ENCODE results near the gene ZNF397.

Gene ZNF397

GRCh38 chr18:35223797-35224196 lies 17.0 kb upstream of the ZNF397 start:
- ChIA-PET CTCF (interaction anchor here (1.4 kb wide), 1 partner anchor 198 kb away, joined by 3 read pairs; no protein-coding TSS in a partner anchor), POLR2A (no interaction called here)
- TF ChIP-seq, protein P1, sequence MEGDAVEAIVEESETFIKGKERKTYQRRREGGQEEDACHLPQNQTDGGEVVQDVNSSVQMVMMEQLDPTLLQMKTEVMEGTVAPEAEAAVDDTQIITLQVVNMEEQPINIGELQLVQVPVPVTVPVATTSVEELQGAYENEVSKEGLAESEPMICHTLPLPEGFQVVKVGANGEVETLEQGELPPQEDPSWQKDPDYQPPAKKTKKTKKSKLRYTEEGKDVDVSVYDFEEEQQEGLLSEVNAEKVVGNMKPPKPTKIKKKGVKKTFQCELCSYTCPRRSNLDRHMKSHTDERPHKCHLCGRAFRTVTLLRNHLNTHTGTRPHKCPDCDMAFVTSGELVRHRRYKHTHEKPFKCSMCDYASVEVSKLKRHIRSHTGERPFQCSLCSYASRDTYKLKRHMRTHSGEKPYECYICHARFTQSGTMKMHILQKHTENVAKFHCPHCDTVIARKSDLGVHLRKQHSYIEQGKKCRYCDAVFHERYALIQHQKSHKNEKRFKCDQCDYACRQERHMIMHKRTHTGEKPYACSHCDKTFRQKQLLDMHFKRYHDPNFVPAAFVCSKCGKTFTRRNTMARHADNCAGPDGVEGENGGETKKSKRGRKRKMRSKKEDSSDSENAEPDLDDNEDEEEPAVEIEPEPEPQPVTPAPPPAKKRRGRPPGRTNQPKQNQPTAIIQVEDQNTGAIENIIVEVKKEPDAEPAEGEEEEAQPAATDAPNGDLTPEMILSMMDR (IDR thresholded peaks at IDR 0.05; ENCODE audit: control extremely low read depth, extremely low read depth, low read depth, missing control alignments) = no peak
- no peak for DNase-seq (ENCODE audit: extremely low spot score)

DNA sequence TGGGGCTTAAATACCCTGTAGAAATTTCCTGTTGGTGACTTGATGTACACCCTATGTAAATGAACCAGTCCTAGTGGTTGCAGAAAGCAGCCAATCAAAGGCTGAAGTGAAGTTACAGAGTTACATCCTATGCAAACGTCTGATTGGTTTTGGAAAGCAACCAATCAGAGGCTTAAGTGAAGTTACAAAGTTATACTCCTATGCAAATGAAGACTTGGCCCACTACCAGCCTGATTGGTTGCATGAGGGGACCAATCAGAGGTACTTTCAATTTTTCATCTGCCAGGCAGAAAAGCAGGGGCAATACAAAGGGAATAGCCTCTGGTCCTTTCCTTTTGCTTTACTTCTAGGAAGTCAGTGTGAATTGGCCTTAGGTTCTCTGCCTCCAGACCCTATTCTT lies 13.6 kb upstream of the ZNF397 start:
- CTCF ChIA-PET = interaction anchor here (1.5 kb wide), 1 partner anchor 128 kb away, joined by 6 read pairs; no protein-coding TSS in a partner anchor
- TF ChIP-seq, protein P1 (IDR thresholded peaks at IDR 0.05; ENCODE audit: control extremely low read depth, extremely low read depth, low read depth, missing control alignments) = no peak
- no peak for DNase-seq (ENCODE audit: extremely low spot score)
- POLR2A ChIA-PET = no interaction called here

DNA sequence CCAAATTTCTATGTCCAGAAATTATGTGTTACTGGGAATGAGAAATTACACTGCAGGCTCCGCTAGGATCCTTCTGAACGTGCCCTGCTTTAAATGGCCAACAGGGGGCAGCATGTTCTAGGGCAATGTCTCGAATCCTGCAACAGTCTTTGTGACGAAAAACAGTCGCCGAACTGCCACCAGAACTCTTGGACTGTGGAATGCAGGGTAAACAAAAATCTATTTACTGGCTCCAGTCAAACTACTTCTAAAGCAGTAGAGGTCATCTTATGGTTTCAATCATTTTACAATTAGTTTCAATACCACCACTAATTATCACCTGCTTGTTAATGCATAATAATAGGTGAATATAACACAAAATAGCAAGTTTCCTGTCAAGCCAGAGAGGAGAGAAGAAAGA lies 9.8 kb upstream of the ZNF397 start:
- CTCF ChIA-PET = interaction anchor here (0.6 to 3.5 kb wide), 23 partner anchors 9 to 385 kb away, joined by 3 to 22 read pairs (median 4); partner anchors contain the start of genes ZNF24 and ZNF397
- POLR2A ChIA-PET = no interaction called here
- TF ChIP-seq, protein P1 (IDR thresholded peaks at IDR 0.05; ENCODE audit: control extremely low read depth, extremely low read depth, low read depth, missing control alignments) = peak; percentile 86
- DNase-seq (ENCODE audit: extremely low spot score) = peak; percentile 64

DNA sequence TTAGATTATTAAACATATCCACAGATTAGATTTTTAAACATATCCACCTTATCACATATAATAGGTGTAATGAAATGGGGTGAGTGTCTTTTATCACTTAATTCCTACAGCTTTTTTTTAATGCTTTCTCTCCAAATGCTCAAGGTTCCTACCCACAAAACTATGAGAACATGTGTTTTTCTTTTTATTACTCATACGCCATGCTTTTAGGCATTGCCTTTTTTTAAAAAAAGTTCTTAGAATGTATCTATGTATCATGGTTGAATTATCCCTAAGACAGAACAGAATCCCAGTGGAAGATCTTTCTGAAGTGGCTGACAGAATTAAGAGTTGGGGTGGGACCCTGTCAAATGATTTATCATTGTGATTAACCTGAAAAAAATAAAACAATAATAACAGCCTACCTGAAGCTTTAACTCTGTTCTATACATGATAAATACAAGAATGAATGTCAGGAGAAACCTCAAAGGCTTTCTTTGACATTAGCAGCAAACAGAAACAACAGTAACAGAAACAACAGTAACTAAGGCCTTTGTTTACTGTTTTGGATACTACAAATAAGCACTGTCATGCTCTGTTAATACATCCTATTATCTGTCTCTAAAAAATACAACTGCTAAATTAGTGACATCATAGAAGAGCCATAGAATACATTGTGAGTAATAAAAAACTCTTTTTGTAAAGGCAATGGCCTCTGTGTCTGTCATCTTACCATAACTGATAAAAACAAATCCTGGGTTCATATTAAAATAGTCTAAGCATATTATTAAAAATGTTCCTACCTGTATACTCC lies 4.1 kb upstream of the ZNF397 start:
- ChIA-PET POLR2A (no interaction called here), CTCF (interaction anchor here (1.0 to 1.3 kb wide), 3 partner anchors 9 to 118 kb away, joined by 3 read pairs; no protein-coding TSS in a partner anchor)
- no peak for DNase-seq (ENCODE audit: extremely low spot score)
- TF ChIP-seq, protein P1 (IDR thresholded peaks at IDR 0.05; ENCODE audit: control extremely low read depth, extremely low read depth, low read depth, missing control alignments) = no peak

GRCh38 chr18:35239314-35239713 lies 1.5 kb upstream of the ZNF397 start:
- TF ChIP-seq, protein P1 (IDR thresholded peaks at IDR 0.05; ENCODE audit: control extremely low read depth, extremely low read depth, low read depth, missing control alignments) = no peak
- ChIA-PET POLR2A (no interaction called here), CTCF (interaction anchor here (1.0 to 3.0 kb wide), 3 partner anchors 8 to 147 kb away, joined by 3 to 19 read pairs (median 3); no protein-coding TSS in a partner anchor)
- no peak for DNase-seq (ENCODE audit: extremely low spot score)

DNA sequence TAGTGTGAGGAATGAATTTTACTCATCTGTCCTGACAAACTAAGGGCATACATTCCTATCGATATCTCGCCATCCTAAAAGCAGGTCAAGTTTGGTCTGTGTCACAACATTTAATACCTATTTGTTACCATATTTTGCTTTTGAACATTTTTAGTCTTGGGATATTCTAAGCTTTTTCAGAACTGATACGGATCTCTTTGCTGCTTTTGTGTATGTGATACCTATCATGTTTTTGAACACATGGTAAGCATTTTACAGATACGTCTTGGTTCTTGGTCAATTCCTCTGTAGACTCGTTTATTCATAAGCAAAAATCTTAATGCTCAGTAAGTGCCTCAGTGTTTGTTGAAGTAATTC lies 592 bp downstream of the ZNF397 start:
- TF ChIP-seq, protein P1 (IDR thresholded peaks at IDR 0.05; ENCODE audit: control extremely low read depth, extremely low read depth, low read depth, missing control alignments) = no peak
- POLR2A ChIA-PET = interaction anchor here (1.0 kb wide), 1 partner anchor 9 kb away, joined by 5 read pairs; no protein-coding TSS in a partner anchor
- no peak for DNase-seq (ENCODE audit: extremely low spot score)
- CTCF ChIA-PET = interaction anchor here (1.1 to 3.0 kb wide), 2 partner anchors 10 to 101 kb away, joined by 3 to 19 read pairs; no protein-coding TSS in a partner anchor
